NCI-H146 treated with DMSO at 0.1 percent for 48 hours (cell line): ENCODE results near the gene S100A12.
A peak's percentile ranks its signal among the peaks of the same experiment; 100 is the strongest.
"Not testable (repeated sequence)": the region's sequence is repeated elsewhere in the genome, so short reads cannot be mapped to it uniquely, and the experiment has no call there.

Experiments
- DNase-seq: peaks from one replicate; lab custom pipeline; 2025; ENCODE audit not compliant: unreplicated experiment; lab: John Stamatoyannopoulos, UW

S100A12 gene

DNA sequence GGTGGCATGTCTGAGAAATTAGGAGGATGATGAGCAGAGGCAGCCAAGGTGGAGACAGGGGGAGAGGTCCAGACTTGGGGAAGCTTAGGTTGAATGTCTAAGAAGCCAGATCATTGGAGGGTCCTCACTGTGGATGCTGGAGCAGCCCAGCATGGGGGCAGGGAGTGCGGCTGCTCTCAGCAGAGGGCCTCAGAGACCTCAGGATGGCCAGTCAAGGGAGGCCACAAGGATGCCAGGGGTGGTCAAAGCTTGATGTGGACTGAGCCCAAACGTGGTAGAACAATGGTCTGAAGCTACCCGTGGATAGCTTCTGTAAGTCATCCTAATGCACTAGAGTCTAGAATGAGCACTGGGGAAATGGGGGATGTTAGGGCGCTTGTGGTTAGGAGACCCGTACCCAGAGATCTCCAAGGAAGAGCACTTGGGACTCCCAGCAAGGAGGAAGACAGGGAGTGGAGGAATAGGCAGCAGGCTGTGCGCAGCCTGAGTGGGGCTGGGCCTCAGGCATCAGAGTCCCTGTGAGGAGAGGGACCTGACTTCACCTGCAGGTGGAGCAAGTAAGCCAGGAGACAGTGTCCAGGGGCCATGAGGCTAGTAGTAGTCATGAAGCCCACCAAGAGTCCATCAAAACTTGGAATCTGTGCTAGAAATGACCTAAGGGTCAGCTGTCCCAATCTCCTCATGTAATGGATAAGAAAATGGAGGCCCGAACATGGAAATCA lies 22.0 kb downstream of the S100A12 start:
- DNase-seq: no peak

- DNase-seq: peak; percentile 72
Observed at GRCh38 chr1:153352523-153352922, 22.9 kb downstream of the S100A12 start.

GRCh38 chr1:153350321-153350957 lies 25.0 kb downstream of the S100A12 start:
- DNase-seq: no peak

GRCh38 chr1:153349363-153350320 lies 25.8 kb downstream of the S100A12 start:
- DNase-seq: no peak

DNA sequence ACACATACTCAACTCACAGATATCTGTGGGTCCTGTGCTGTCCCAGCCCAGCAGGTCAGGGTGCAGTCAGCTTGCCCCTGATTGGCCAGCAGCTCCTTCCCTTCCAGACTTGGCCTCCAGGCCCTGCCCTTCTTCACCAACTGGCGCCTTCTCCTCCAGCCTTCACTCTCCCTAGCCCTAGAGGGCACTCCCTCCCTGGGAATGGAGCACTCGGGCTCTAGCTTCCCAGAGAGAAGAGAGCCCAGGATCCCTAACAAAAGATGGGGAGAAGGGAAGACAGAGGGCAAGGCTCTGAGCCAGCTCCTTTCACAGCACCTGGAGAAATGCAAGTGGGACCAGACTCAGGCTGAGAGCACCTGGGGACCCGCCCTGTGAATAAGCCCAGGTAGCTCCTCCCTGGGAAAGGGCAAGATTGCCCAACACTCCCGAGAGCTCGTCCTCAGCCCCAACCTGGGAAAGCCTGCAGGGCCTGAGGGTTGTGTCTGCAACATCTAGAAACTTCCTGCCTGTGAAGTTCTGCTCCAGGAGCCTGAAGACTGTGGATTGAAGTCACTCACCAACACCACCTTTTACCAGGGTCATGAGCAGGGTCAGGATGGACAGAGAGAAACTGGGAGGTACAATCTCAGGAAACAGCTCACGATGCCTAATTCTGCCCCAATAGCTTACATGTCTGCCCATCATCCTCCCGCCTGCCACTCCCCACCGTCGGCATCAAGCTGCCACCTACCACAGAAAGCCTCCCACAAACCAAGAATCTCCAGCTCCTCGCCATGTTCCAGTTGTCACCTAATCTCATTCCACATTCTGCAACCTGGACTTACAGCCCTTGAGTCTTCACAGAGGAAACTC lies 26.7 kb downstream of the S100A12 start, which contains the start of gene PGLYRP4:
Gene PGLYRP4, minus strand, starts transcription at position 331 of the 852 bp plus-strand sequence. CDS start 909 bp downstream, outside the sequence.
- no peak for DNase-seq

- DNase-seq: no peak
Observed at GRCh38 chr1:153347856-153348255, 27.6 kb downstream of the S100A12 start.

- not testable (repeated sequence) for DNase-seq
Observed at GRCh38 chr1:153347049-153347448, 28.4 kb downstream of the S100A12 start.

DNA sequence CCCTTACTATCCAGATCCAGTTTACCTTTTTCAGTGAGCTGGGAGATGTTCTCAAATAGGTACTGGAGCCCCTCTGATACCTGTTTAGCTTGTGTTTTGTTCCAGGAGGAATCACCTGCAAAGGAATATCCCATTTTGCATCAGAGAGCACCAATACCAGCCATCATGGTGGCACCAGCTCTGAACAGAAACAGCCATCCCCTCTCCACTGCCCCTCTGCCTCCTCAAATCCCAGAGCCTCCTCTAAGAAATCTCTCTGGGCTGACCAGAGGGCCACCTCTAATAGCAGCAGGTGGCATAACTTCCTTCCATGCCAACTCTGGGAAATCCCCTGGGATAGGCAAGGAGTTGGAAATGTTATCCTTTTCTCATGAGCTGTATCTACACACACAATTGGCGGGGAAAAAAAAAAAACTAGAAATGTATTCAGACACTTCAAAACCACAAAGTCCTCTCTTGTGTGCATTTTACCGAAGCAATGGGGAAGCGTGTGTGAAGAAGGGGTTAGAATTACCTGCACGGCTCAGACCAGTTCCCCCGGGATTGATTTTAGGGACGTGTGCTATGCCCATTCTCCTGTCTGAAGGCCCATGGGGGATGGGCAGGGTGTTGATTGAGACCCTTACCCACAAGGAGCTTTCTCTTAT lies 29.2 kb downstream of the S100A12 start:
- DNase-seq: no peak

GRCh38 chr1:153345187-153346076 lies 30.0 kb downstream of the S100A12 start:
- DNase-seq: peak; percentile 31

- no peak for DNase-seq
Observed at GRCh38 chr1:153344718-153345025, 30.7 kb downstream of the S100A12 start.

- no peak for DNase-seq
Observed at GRCh38 chr1:153343811-153344717, 31.4 kb downstream of the S100A12 start.

DNA sequence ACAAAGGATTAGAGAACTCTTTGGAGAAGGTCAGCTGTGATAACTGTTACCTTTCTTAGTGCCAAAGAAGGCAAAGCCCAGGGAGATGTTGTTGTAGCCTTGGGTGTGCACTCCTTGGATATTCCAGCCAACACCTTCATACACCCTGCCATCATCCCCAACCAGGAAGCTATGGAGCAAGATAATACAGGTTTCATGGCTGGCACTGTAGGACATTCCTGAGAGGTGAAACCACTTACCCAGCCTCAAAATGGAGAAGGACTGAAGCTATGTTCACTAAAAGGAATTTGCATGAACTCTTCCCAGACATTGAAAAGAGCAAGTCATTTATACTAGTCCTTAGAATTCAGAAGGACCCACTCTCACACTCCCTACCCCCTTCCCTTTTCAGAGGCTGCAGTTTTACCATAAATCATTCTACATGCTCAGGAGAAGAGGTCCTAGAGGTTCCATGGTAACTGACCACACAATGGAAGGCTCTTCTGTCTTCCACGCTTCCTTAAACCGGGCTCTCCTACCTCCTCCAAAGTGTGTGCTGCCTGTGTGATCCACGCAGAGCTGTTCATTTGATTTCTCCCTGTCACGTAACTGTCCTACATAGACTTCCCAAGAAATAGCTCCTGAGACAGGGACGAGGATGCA lies 32.3 kb downstream of the S100A12 start:
- no peak for DNase-seq

DNA sequence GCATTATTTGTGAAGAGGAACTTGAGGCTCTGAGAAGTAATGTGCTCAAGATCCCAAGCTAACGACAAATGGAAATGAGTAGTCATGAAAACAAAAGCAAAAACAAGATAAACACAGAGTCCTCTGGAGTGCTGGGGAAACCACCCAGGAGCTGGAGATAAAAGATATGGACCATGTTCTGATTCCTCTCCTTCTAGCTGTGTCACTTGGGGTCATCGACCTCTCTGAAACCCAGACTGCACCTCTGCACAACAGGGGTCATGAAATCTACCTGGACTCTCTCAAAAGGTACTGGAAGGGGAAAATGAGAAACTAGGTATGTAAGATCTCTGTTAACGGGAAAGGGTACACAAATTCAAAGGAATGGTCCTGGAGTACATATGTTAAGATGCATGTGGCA lies 33.2 kb downstream of the S100A12 start:
- DNase-seq: no peak

- DNase-seq: no peak
Observed at GRCh38 chr1:153341431-153341934, 33.9 kb downstream of the S100A12 start.

- DNase-seq: no peak
Observed at GRCh38 chr1:153340356-153340755, 35.1 kb downstream of the S100A12 start.

GRCh38 chr1:153339802-153340201 lies 35.6 kb downstream of the S100A12 start:
- no peak for DNase-seq
